ENCODE results near the gene BTBD6. TPM values are rescaled to one million over a fixed set of nuclear protein-coding genes. Genes with fewer than 3 reads are reported as not detected.

BTBD6 gene
- total RNA-seq, 2 donors from 2014 or later, result 45.9 to 73.5 TPM

DNA sequence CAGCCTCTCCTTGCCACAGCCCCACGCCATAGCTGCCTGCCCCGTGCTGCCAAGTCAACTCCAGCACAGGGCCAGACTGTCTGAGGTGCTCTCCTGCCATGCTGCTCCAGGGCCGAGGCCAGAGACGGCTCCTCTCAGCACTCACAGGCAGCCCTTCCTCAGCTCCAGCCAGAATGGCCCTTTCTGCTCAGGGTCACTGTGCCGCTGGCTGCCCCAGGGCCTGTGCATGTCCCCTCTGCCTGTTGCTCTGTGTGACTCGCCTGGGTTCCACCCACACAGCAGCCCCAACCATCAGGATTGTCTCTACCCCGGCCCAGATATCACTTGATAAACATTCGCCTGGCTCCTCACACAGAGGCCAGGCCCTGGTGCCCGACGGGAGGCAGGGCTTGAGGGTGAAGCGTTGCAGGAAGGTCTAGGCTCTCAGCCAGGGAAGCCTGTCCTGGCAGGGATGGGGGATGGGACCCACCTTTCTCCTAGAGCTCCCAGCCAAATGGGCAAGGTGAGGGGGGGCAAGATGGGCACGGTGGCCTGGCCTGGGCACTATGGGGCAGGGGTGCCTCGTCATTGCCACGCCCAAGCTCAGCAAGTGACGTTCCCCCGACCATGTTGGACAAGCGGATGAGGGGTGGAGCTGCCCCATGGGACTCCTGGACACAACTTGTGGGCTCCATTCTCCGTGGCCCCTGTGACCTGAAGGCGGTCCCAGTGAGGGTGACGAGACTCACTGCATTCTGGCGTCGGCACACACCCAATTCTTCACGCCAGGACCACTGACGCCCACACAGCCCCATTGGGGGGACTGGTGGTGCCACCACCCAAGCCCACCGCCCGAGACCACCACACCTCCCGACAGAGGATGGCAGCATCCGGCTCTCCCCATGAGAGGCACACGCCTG, 27.4 kb upstream of the BTBD6 start:
- H3K27me3 ChIP-seq (replicated peaks; ENCODE audit: insufficient read depth), result no peaks in the 10 kb centered on the region
- TF ChIP-seq, protein P1, sequence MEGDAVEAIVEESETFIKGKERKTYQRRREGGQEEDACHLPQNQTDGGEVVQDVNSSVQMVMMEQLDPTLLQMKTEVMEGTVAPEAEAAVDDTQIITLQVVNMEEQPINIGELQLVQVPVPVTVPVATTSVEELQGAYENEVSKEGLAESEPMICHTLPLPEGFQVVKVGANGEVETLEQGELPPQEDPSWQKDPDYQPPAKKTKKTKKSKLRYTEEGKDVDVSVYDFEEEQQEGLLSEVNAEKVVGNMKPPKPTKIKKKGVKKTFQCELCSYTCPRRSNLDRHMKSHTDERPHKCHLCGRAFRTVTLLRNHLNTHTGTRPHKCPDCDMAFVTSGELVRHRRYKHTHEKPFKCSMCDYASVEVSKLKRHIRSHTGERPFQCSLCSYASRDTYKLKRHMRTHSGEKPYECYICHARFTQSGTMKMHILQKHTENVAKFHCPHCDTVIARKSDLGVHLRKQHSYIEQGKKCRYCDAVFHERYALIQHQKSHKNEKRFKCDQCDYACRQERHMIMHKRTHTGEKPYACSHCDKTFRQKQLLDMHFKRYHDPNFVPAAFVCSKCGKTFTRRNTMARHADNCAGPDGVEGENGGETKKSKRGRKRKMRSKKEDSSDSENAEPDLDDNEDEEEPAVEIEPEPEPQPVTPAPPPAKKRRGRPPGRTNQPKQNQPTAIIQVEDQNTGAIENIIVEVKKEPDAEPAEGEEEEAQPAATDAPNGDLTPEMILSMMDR (IDR thresholded peaks at IDR 0.05), result no peak
- H3K27ac ChIP-seq, result no peak overlapping the region
- H3K4me1 ChIP-seq (ENCODE audit: control insufficient read depth in 1 of 2, low read depth in 2 of 2), result no peaks in the 10 kb centered on the region
- H3K36me3 ChIP-seq, result peaks cover 34% of the 10 kb centered on the region
- H3K9me3 ChIP-seq, result no peaks in the 10 kb centered on the region
- H3K4me3 ChIP-seq, result no peak overlapping the region
- ATAC-seq (ENCODE audit: insufficient number of reproducible peaks, low FRiP score, low read depth) (no peak), DNase-seq (ENCODE audit: low spot score) (no peak)

DNA sequence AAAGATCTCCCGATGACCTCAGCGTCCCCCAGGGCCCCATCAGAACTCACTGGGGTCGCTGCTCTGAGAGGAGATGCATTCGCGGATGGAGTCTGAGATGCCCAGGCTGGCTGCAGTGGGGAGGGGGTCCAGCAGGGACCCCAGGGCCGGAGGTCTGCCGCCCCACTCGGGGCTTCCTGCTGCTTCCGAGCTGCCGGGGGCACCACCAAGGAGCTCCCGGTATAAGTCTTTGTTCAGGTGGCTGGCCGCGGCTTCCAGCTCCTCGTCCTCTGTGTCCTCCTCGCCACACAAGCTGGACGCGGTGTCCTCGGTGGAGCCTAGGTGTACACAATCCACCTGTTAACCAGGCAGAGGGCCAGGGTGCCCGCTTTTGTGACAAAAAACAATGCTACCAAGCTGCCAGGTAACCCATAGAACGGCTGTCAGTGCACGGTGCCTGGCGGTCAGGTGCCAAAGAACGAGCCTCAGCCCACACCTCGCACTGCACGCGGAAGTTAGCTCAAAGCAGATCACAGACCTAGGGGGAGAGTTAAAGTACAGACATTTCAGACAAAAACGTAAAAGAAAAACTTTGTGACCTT, 26.6 kb upstream of the BTBD6 start:
- DNase-seq (ENCODE audit: low spot score) (no peak), ATAC-seq (ENCODE audit: insufficient number of reproducible peaks, low FRiP score, low read depth) (no peak)
- peaks cover 41% of the 10 kb centered on the region for H3K36me3 ChIP-seq
- H3K4me1 ChIP-seq (ENCODE audit: control insufficient read depth in 1 of 2, low read depth in 2 of 2), result no peaks in the 10 kb centered on the region
- H3K4me3 ChIP-seq, result no peak overlapping the region
- H3K27ac ChIP-seq, result no peak overlapping the region
- TF ChIP-seq, protein P1 (IDR thresholded peaks at IDR 0.05), result no peak
- no peaks in the 10 kb centered on the region for H3K27me3 ChIP-seq (replicated peaks; ENCODE audit: insufficient read depth)
- no peaks in the 10 kb centered on the region for H3K9me3 ChIP-seq

DNA sequence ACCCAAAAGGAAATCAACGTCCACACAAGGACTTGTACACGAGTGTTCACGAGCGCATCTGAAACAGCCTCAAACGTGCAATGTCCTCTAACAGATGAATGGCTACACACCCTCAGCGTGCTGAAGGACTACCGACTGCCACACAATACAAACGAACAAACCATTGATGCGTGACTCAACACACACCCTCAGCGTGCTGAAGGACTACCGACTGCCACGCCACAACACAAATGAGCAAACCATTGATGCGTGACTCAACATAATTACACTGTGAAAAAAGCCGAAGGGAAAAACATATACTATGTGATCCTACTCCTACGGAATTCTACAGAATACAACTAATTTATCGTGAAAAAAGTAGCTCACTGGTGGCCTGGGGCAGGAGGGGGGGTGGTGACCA, 25.1 kb upstream of the BTBD6 start:
- H3K4me1 ChIP-seq (ENCODE audit: control insufficient read depth in 1 of 2, low read depth in 2 of 2), result no peaks in the 10 kb centered on the region

DNA sequence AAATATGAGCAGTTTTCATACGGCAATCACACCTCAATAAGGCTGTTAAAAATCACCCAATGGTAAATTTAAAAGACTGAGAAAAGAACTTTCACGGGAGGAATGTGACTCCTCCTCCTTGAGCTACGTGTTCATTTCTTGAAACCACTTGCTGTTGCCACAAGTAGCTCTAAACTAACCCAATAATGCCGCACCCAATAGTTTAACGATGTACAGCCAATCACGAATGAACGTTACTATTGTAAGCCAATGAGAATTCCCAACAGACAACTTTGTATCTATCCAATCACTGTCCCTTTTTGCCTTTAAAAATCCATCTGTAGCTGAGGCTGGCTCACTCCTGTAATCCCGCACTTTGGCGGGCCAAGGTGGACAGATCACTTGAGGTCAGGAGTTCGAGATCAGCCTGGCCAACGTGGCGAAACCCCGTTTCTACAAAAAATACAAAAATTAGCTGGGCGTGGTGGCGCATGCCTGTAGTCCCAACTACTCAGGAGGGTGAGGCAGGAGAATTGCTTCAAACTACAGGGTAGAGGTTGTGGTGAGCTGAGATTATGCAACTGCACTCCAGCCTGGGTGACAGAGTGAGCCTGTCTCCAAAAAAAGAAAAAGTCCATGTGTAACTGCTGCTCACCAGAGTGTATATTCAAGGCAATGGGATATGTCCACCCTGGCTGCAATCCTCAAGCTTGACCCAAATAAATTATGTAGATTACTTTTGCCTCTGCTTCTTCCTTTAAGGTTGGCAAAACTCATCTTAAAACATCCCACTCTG, 24.4 kb upstream of the BTBD6 start:
- H3K27ac ChIP-seq, result no peak overlapping the region
- DNase-seq (ENCODE audit: low spot score), result no peak
- no peaks in the 10 kb centered on the region for H3K27me3 ChIP-seq (replicated peaks; ENCODE audit: insufficient read depth)
- TF ChIP-seq, protein P1 (IDR thresholded peaks at IDR 0.05), result no peak
- H3K36me3 ChIP-seq, result peaks cover 28% of the 10 kb centered on the region
- no peak for ATAC-seq (ENCODE audit: insufficient number of reproducible peaks, low FRiP score, low read depth)
- no peaks in the 10 kb centered on the region for H3K4me1 ChIP-seq (ENCODE audit: control insufficient read depth in 1 of 2, low read depth in 2 of 2)
- no peak overlapping the region for H3K4me3 ChIP-seq
- no peaks in the 10 kb centered on the region for H3K9me3 ChIP-seq

More for the DNA sequence above, 25.1 kb upstream of the BTBD6 start:
- no peak overlapping the region for H3K4me3 ChIP-seq
- ATAC-seq (ENCODE audit: insufficient number of reproducible peaks, low FRiP score, low read depth) (no peak), DNase-seq (ENCODE audit: low spot score) (no peak)
- no peaks in the 10 kb centered on the region for H3K27me3 ChIP-seq (replicated peaks; ENCODE audit: insufficient read depth)
- no peaks in the 10 kb centered on the region for H3K9me3 ChIP-seq
- TF ChIP-seq, protein P1 (IDR thresholded peaks at IDR 0.05), result no peak
- peaks cover 33% of the 10 kb centered on the region for H3K36me3 ChIP-seq
- no peak overlapping the region for H3K27ac ChIP-seq
